Thyroid gland (tissue), 4 donors: Measurements from ENCODE around the gene CACNG7.

ENCODE experiments used
- CTCF ChIP-seq, 6 experiments: fragments of 200-600 bp in 3 of 6; fragments of 450-650 bp in 3 of 6; sonication (generic) in 3 of 6; IDR thresholded peaks; one replicate each; pipeline ENCODE4 v1.5.1; 2016 to 2019; ENCODE audit warnings: antibody characterized with exemption in 6 of 6, mild to moderate bottlenecking in 2 of 6, inconsistent platforms in 1 of 6, moderate library complexity in 1 of 6
- POLR2A ChIP-seq, 2 donors: fragments of 450-650 bp; IDR thresholded peaks; one replicate each; pipeline ENCODE4 v1.6.1; 2017; ENCODE audit warnings: antibody characterized with exemption in 2 of 2, mild to moderate bottlenecking in 2 of 2, moderate library complexity in 1 of 2

DNA sequence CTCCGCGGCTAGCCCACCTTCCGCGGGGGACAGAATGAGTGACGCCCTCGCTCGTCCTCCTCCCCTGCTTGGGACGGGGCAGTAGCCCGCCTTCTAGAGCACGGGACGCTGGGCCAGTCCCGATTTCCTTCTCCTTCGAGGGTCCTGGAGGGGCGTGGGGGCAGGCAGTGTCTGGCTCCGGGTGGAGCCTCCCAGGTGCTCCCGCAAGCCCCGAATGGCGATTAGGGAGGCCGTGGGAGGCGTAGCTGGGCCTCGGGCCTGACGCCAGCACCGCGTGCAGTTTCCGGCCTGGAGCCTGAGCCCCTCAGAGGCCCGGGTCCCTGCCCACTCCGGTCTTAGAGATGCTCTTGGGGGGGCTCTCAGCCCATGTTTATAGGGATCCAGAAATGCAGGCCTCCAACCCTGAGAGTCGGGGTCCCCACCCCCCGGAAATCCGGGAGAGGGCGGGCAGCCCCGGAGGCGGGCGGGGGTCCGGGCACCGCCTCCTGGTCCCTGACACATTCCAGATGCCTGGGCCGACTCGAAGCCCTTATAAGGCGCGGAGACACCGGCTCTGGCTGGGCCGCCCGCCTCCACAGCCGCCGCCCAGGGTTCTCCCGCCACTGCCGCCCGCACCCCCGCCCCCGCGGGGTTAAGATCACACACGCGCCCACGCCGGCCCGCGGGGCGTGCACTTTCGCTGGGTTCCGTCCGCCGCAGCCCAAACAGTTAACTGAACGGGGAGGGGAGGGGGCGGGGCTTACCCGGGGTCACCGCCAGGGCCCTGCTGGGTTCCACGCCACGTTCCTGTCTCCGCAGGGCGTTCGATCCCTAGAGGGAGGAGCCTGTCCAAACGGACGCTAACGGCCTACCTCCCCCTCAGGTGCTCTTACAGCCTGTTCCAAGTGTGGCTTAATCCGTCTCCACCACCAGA, 39.9 kb upstream of the CACNG7 start:
- TF ChIP-seq CTCF (IDR thresholded peaks at IDR 0.05) (peak in 5 of 6 experiments; percentile 17 to 54 (median 39)), POLR2A (IDR thresholded peaks at IDR 0.05) (peak; percentile 6 to 80)
